ENCODE data around the gene FAM204A. TPM values are rescaled to one million over a fixed set of nuclear protein-coding genes. Genes with fewer than 3 reads are reported as not detected.

FAM204A gene
- total and polyA plus RNA-seq, 2 donors: 63.2 to 68.7 TPM

DNA sequence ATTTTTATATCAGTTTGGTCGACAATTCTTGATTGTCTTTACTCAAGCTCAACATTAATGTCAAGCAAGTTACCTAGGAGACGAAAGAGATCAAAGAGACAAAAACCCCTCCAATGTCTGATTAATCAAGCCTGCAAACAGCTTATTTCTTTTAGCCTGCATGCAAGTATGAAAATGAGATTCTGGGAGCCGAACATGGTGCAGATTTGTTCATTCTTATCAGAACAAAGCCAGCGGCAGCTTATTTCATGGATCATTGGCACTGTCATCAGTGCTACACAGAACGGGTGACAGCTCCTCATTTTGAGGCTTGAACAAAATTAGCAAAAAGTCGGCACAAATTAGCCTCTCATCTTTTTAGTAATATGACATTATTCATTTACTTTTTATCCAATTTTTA, 26.5 kb downstream of the FAM204A start:
- WGBS: 94% methylated on average over 6 of the region's 6 CpGs
- Histone ChIP-seq H3K36me3 (ENCODE audit: control insufficient read depth in 2 of 2, insufficient read depth in 2 of 2, low read length in 1 of 2) (peaks cover 4 to 8% of the 10 kb centered on the region in 2 donors), H3K4me3 (ENCODE audit: low read length in 2 of 2) (no peak overlapping the region), H3K27ac (ENCODE audit: low read depth in 1 of 2, low read length in 1 of 2) (no peak overlapping the region), H3K27me3 (ENCODE audit: control insufficient read depth in 2 of 2, insufficient read depth in 1 of 2, low read length in 1 of 2) (no peaks in the 10 kb centered on the region), H3K9me3 (ENCODE audit: control insufficient read depth in 2 of 2, insufficient read depth in 1 of 2, low read length in 1 of 2) (no peaks in the 10 kb centered on the region), H3K4me1 (ENCODE audit: control insufficient read depth in 2 of 2, insufficient read depth in 2 of 2, low read length in 2 of 2) (no peaks in the 10 kb centered on the region)
- DNase-seq (ENCODE audit: low read depth in 6 of 9, low spot score in 9 of 9): no peak

DNA sequence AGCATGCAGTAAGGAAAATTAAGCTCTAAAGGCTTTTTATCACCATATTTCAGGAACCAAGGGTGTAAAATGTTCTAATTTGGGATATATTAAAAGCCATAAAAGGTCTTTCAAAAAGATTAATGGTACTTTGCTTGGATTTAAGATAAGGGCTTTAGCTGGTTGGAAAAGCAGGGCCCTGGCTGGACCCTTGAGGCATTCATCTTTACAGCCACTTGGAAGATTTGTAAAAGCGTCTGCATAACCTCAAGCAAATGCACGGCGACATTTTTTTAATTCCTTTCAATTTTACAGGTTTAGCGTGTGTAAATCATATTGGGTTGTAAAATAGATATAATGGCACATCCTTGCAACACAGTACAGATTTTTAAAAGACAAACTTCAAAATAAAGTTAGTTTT, 27.2 kb downstream of the FAM204A start:
- no peaks in the 10 kb centered on the region for H3K27me3 ChIP-seq (ENCODE audit: control insufficient read depth in 2 of 2, insufficient read depth in 1 of 2, low read length in 1 of 2)
- H3K4me3 ChIP-seq (ENCODE audit: low read length in 2 of 2): no peak overlapping the region
- H3K9me3 ChIP-seq (ENCODE audit: control insufficient read depth in 2 of 2, insufficient read depth in 1 of 2, low read length in 1 of 2): no peaks in the 10 kb centered on the region
- H3K4me1 ChIP-seq (ENCODE audit: control insufficient read depth in 2 of 2, insufficient read depth in 2 of 2, low read length in 2 of 2): no peaks in the 10 kb centered on the region
- H3K27ac ChIP-seq (ENCODE audit: low read depth in 1 of 2, low read length in 1 of 2): no peak overlapping the region
- over 99% methylated on average over 4 of the region's 4 CpGs for WGBS
- no peak for DNase-seq (ENCODE audit: low read depth in 6 of 9, low spot score in 9 of 9)
- peaks cover 4 to 6% of the 10 kb centered on the region in 2 donors for H3K36me3 ChIP-seq (ENCODE audit: control insufficient read depth in 2 of 2, insufficient read depth in 2 of 2, low read length in 1 of 2)

DNA sequence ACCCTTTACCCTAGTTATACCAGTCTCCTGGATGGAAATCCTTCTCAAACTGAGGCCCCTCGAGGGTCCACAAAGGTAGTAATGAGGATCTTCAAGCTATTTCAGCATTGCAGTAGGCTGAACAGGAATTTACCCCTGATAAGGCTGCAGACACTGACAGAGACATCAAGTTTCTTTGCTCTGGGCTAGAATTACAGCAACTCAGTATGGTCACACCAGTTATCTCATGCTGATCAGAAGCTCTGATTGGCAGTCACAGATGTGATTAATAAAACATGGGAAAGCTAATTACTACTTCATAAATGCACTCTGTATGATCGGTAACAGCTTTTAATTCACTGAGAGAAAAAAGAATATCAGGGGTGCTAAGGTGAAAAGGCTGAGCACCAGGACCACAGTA, 30.6 kb downstream of the FAM204A start:
- 94% methylated on average over 2 of the region's 2 CpGs for WGBS
- Histone ChIP-seq H3K36me3 (ENCODE audit: control insufficient read depth in 2 of 2, insufficient read depth in 2 of 2, low read length in 1 of 2) (peaks cover 6 to 17% of the 10 kb centered on the region in 2 donors), H3K4me1 (ENCODE audit: control insufficient read depth in 2 of 2, insufficient read depth in 2 of 2, low read length in 2 of 2) (no peaks in the 10 kb centered on the region), H3K27me3 (ENCODE audit: control insufficient read depth in 2 of 2, insufficient read depth in 1 of 2, low read length in 1 of 2) (no peaks in the 10 kb centered on the region), H3K27ac (ENCODE audit: low read depth in 1 of 2, low read length in 1 of 2) (no peak overlapping the region), H3K9me3 (ENCODE audit: control insufficient read depth in 2 of 2, insufficient read depth in 1 of 2, low read length in 1 of 2) (no peaks in the 10 kb centered on the region), H3K4me3 (ENCODE audit: low read length in 2 of 2) (no peak overlapping the region)
- DNase-seq (ENCODE audit: low read depth in 6 of 9, low spot score in 9 of 9): no peak

DNA sequence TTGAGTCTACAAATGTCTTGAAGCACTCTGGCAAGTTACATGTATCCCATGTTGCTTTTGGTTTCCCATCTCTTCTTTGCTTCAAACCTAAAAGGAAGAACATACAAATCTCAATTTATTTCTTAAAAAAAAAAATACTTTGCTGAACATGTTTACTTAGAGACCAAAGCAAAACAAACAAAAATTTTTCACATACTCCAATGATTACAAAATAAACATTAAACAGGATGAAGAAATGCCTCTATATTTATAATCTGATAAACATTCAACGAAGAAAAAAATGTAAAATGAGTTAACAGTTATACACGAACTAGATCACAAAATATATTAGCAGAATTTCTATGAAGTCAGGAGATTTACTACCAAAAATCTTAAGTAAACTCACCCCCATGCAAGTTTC, 31.3 kb downstream of the FAM204A start:
- H3K4me1 ChIP-seq (ENCODE audit: control insufficient read depth in 2 of 2, insufficient read depth in 2 of 2, low read length in 2 of 2): no peaks in the 10 kb centered on the region
- H3K27me3 ChIP-seq (ENCODE audit: control insufficient read depth in 2 of 2, insufficient read depth in 1 of 2, low read length in 1 of 2): no peaks in the 10 kb centered on the region
- peaks cover 10 to 17% of the 10 kb centered on the region in 2 donors for H3K36me3 ChIP-seq (ENCODE audit: control insufficient read depth in 2 of 2, insufficient read depth in 2 of 2, low read length in 1 of 2)
- H3K9me3 ChIP-seq (ENCODE audit: control insufficient read depth in 2 of 2, insufficient read depth in 1 of 2, low read length in 1 of 2): no peaks in the 10 kb centered on the region
- no peak overlapping the region for H3K27ac ChIP-seq (ENCODE audit: low read depth in 1 of 2, low read length in 1 of 2)
- no peak for DNase-seq (ENCODE audit: low read depth in 6 of 9, low spot score in 9 of 9)
- H3K4me3 ChIP-seq (ENCODE audit: low read length in 2 of 2): no peak overlapping the region
- WGBS: 98% methylated on average over 2 of the region's 2 CpGs

DNA sequence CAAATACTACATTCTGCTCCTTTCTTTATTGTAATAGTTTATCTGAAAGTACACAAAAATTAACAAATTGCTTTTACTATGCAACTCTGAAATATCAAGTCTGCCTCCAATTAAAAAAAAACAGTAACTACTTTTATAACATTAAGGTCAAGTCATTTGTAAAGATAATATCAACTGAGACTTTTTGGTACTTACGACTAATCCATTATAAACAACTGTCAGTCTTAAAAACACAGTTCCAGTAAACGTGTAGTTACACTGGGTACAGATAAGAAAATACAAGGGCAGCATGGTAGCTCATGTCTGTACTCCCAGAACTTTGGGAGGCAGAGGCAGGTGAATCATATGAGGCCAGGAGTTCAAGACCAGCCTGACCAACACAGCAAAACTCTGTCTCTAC, 32.2 kb downstream of the FAM204A start:
- WGBS: 95% methylated on average over 2 of the region's 2 CpGs
- Histone ChIP-seq H3K27me3 (ENCODE audit: control insufficient read depth in 2 of 2, insufficient read depth in 1 of 2, low read length in 1 of 2) (no peaks in the 10 kb centered on the region), H3K9me3 (ENCODE audit: control insufficient read depth in 2 of 2, insufficient read depth in 1 of 2, low read length in 1 of 2) (no peaks in the 10 kb centered on the region), H3K27ac (ENCODE audit: low read depth in 1 of 2, low read length in 1 of 2) (no peak overlapping the region), H3K4me1 (ENCODE audit: control insufficient read depth in 2 of 2, insufficient read depth in 2 of 2, low read length in 2 of 2) (no peaks in the 10 kb centered on the region), H3K4me3 (ENCODE audit: low read length in 2 of 2) (no peak overlapping the region), H3K36me3 (ENCODE audit: control insufficient read depth in 2 of 2, insufficient read depth in 2 of 2, low read length in 1 of 2) (peaks cover 14 to 18% of the 10 kb centered on the region in 2 donors)
- DNase-seq (ENCODE audit: low read depth in 6 of 9, low spot score in 9 of 9): no peak

DNA sequence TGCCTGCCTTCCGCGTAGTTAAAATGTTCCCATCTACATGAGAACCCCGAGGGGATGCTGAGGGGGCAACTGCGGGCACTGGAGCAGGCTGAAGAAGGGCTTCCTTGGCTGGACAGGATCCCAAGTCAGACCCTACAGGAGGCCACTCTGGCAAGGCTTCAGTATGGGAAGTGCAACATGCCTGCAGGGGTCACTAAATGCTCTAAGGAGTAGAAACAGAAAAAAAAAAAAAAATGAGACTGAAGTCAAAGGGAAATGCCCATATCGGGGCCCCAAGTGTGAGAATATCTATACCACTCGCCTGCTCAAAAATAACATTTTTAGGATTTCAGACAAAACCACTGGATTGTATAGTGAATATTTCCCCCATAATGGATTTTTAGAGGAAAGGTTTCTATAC, 33.5 kb downstream of the FAM204A start:
- no peak overlapping the region for H3K27ac ChIP-seq (ENCODE audit: low read depth in 1 of 2, low read length in 1 of 2)
- H3K4me3 ChIP-seq (ENCODE audit: low read length in 2 of 2): no peak overlapping the region
- no peaks in the 10 kb centered on the region for H3K9me3 ChIP-seq (ENCODE audit: control insufficient read depth in 2 of 2, insufficient read depth in 1 of 2, low read length in 1 of 2)
- H3K36me3 ChIP-seq (ENCODE audit: control insufficient read depth in 2 of 2, insufficient read depth in 2 of 2, low read length in 1 of 2): peaks cover 17 to 23% of the 10 kb centered on the region in 2 donors
- 96% methylated on average over 6 of the region's 6 CpGs for WGBS
- DNase-seq (ENCODE audit: low read depth in 6 of 9, low spot score in 9 of 9): no peak
- H3K27me3 ChIP-seq (ENCODE audit: control insufficient read depth in 2 of 2, insufficient read depth in 1 of 2, low read length in 1 of 2): no peaks in the 10 kb centered on the region
- no peaks in the 10 kb centered on the region for H3K4me1 ChIP-seq (ENCODE audit: control insufficient read depth in 2 of 2, insufficient read depth in 2 of 2, low read length in 2 of 2)

DNA sequence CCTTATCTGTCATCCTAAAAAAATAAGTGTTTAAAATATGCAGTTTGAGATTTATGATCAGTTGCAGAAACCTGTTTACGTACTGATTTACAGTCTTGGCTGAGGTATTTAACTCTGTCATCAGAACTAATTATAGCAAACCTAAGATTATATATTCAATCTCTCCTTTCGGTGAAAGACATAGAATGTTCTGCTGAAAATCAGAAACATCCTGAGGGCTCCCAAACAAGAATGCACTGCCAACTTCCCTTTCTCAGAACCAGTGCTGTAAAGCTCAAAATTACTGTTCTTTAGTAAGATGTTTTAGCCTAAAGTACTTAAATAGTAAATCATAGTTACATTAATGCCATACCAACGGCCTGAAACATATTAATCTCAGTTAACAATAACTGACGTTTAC, 34.3 kb downstream of the FAM204A start:
- Histone ChIP-seq H3K9me3 (ENCODE audit: control insufficient read depth in 2 of 2, insufficient read depth in 1 of 2, low read length in 1 of 2) (no peaks in the 10 kb centered on the region), H3K4me1 (ENCODE audit: control insufficient read depth in 2 of 2, insufficient read depth in 2 of 2, low read length in 2 of 2) (no peaks in the 10 kb centered on the region), H3K4me3 (ENCODE audit: low read length in 2 of 2) (no peak overlapping the region), H3K27me3 (ENCODE audit: control insufficient read depth in 2 of 2, insufficient read depth in 1 of 2, low read length in 1 of 2) (no peaks in the 10 kb centered on the region), H3K36me3 (ENCODE audit: control insufficient read depth in 2 of 2, insufficient read depth in 2 of 2, low read length in 1 of 2) (peaks cover 17 to 20% of the 10 kb centered on the region in 2 donors), H3K27ac (ENCODE audit: low read depth in 1 of 2, low read length in 1 of 2) (no peak overlapping the region)
- DNase-seq (ENCODE audit: low read depth in 6 of 9, low spot score in 9 of 9): no peak
- WGBS: 84% methylated on average over 4 of the region's 4 CpGs

DNA sequence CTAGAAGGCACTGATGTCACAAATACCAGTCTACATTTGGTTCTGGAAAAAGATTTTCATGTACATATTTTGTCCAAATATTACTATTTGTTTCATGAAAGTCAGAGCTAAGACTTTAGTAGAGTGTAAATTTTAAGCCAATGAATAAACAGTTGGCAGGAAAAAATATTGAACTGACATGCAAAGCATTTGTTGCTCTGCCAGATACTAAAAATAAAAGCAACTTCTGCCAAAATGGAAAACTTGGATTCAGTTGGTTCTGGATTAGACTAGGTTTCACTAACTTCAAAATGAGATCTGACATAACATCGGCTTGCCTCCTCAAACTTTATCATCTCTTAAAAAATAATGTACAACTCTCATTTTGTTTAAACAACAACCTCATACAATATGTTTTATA, 34.9 kb downstream of the FAM204A start:
- no peaks in the 10 kb centered on the region for H3K9me3 ChIP-seq (ENCODE audit: control insufficient read depth in 2 of 2, insufficient read depth in 1 of 2, low read length in 1 of 2)
- H3K4me1 ChIP-seq (ENCODE audit: control insufficient read depth in 2 of 2, insufficient read depth in 2 of 2, low read length in 2 of 2): no peaks in the 10 kb centered on the region
- H3K36me3 ChIP-seq (ENCODE audit: control insufficient read depth in 2 of 2, insufficient read depth in 2 of 2, low read length in 1 of 2): peaks cover 17 to 20% of the 10 kb centered on the region in 2 donors
- no peak for DNase-seq (ENCODE audit: low read depth in 6 of 9, low spot score in 9 of 9)
- no peak overlapping the region for H3K27ac ChIP-seq (ENCODE audit: low read depth in 1 of 2, low read length in 1 of 2)
- 99% methylated on average over 1 of the region's 1 CpG for WGBS
- H3K27me3 ChIP-seq (ENCODE audit: control insufficient read depth in 2 of 2, insufficient read depth in 1 of 2, low read length in 1 of 2): no peaks in the 10 kb centered on the region
- no peak overlapping the region for H3K4me3 ChIP-seq (ENCODE audit: low read length in 2 of 2)

DNA sequence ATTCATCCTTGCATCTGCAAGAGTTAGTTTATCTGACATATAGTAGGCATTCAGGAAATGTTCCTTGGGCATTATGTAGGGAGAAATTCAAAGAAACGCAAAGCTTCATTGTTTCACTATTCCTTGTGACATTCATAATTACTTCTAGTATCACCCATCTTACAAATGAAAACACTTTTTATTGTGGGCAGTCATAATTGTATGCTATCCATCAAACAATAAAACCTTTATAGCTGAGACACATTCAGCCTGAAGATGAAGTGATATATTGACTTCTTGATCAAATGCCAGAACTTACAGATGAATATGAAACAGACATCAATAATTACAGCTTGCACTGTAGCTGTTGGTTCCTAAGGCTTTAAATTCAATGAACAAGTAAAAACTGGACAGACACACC, 36.4 kb downstream of the FAM204A start:
- Histone ChIP-seq H3K27ac (ENCODE audit: low read depth in 1 of 2, low read length in 1 of 2) (no peak overlapping the region), H3K4me1 (ENCODE audit: control insufficient read depth in 2 of 2, insufficient read depth in 2 of 2, low read length in 2 of 2) (no peaks in the 10 kb centered on the region), H3K36me3 (ENCODE audit: control insufficient read depth in 2 of 2, insufficient read depth in 2 of 2, low read length in 1 of 2) (peaks cover 13 to 20% of the 10 kb centered on the region in 2 donors), H3K27me3 (ENCODE audit: control insufficient read depth in 2 of 2, insufficient read depth in 1 of 2, low read length in 1 of 2) (no peaks in the 10 kb centered on the region), H3K9me3 (ENCODE audit: control insufficient read depth in 2 of 2, insufficient read depth in 1 of 2, low read length in 1 of 2) (no peaks in the 10 kb centered on the region), H3K4me3 (ENCODE audit: low read length in 2 of 2) (no peak overlapping the region)
- no peak for DNase-seq (ENCODE audit: low read depth in 6 of 9, low spot score in 9 of 9)
- whole genome bisulfite sequencing: 100% methylated on average over 1 of the region's 1 CpG

DNA sequence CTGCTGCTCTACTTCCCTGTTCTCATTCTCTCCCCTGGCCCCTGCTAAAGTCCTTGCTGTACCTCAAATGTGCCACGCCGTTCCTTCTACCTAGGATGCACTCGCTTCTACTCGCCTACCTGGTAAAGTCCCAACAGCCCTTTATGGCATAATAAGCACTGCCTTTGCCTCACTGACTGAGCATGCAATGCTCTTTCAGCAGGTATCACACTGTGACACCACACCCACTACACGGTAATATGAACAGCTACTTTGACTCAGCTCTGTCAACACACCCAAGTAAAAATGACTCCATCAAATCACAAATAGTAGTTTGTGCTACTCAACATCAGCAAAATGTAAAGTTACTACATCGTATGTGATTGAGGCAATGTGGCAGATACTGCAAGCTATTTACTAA, 37.6 kb downstream of the FAM204A start:
- WGBS: 96% methylated on average over 6 of the region's 6 CpGs
- Histone ChIP-seq H3K4me1 (ENCODE audit: control insufficient read depth in 2 of 2, insufficient read depth in 2 of 2, low read length in 2 of 2) (no peaks in the 10 kb centered on the region), H3K36me3 (ENCODE audit: control insufficient read depth in 2 of 2, insufficient read depth in 2 of 2, low read length in 1 of 2) (peaks cover 13 to 19% of the 10 kb centered on the region in 2 donors)

More for the DNA sequence above, 37.6 kb downstream of the FAM204A start:
- DNase-seq (ENCODE audit: low read depth in 6 of 9, low spot score in 9 of 9): no peak
- no peak overlapping the region for H3K27ac ChIP-seq (ENCODE audit: low read depth in 1 of 2, low read length in 1 of 2)
- no peaks in the 10 kb centered on the region for H3K27me3 ChIP-seq (ENCODE audit: control insufficient read depth in 2 of 2, insufficient read depth in 1 of 2, low read length in 1 of 2)
- H3K4me3 ChIP-seq (ENCODE audit: low read length in 2 of 2): no peak overlapping the region
- no peaks in the 10 kb centered on the region for H3K9me3 ChIP-seq (ENCODE audit: control insufficient read depth in 2 of 2, insufficient read depth in 1 of 2, low read length in 1 of 2)
